ENCODE measurements around the gene PRKAB2.
"Not testable (repeated sequence)": the region's sequence is repeated elsewhere in the genome, so short reads cannot be mapped to it uniquely, and the experiment has no call there.

Gene PRKAB2

DNA sequence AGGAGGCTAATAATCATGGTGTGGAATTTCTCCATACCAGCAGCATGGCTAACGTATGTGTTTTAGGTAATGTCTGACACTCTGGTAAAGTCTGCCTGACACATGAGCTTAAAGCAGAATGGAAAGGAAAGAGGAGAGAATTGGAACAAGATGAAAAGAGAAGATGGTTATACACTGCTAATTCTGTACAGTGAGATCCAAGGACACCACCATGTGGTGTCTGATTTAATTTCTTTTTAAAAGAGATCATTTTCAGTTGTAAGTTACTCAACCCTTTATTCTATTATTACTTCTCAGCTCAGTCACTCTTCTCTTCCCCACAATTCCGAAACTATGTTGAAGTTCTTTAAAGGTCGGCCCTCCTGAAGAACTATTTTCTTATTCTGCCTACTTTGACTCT, 15.6 kb downstream of the PRKAB2 start:
- TF ChIP-seq ZFX (IDR thresholded peaks at IDR 0.05): no peak
- TF ChIP-seq, protein P1, sequence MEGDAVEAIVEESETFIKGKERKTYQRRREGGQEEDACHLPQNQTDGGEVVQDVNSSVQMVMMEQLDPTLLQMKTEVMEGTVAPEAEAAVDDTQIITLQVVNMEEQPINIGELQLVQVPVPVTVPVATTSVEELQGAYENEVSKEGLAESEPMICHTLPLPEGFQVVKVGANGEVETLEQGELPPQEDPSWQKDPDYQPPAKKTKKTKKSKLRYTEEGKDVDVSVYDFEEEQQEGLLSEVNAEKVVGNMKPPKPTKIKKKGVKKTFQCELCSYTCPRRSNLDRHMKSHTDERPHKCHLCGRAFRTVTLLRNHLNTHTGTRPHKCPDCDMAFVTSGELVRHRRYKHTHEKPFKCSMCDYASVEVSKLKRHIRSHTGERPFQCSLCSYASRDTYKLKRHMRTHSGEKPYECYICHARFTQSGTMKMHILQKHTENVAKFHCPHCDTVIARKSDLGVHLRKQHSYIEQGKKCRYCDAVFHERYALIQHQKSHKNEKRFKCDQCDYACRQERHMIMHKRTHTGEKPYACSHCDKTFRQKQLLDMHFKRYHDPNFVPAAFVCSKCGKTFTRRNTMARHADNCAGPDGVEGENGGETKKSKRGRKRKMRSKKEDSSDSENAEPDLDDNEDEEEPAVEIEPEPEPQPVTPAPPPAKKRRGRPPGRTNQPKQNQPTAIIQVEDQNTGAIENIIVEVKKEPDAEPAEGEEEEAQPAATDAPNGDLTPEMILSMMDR (conservative IDR thresholded peaks at IDR 0.05): no peak; the same call in 1 of the 2 replicates
- no peak overlapping the region for H3K27ac ChIP-seq

DNA sequence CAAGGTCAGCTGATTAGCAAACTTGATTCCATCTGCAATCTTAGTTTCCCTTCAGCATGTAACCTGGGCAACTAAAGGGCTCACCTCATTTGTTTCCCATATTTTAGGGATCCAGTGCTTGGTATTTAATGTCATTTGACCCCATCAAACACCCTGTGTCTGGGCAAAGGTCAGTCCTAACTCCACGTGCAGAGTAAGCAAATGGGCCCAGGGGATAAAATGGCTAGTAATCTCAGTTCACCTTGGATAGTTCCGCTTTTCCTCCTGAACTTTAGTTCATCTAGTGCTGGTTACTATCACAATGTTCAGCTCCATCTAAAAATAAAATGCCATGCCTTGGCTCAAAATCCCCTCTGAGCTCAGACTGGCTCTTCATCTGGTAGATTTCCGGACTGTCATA, 19.5 kb downstream of the PRKAB2 start:
- TF ChIP-seq, protein P1 (conservative IDR thresholded peaks at IDR 0.05): no peak
- no peak for TF ChIP-seq ZFX (IDR thresholded peaks at IDR 0.05)

DNA sequence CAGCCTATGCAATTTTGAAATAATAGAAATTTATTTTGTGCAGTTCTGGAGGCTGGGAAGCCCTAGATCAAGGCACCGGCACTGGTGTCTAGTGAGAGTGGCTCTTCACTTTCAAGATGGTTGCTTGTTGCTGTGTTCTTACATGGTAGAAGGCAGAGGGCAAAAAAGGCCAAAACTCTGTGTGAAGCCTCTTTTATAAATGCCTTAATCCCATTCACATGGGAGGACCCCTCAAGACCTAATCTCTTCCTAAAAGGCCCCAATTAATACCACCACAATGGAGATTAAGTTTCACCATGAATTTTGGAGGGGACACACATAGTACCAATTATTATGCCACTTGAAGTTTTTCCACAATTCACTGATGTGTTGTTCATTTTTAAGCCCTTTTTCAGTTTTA, 21.0 kb downstream of the PRKAB2 start:
- H3K27ac ChIP-seq: no peak overlapping the region
- TF ChIP-seq ZFX (IDR thresholded peaks at IDR 0.05): no peak
- TF ChIP-seq, protein P1 (conservative IDR thresholded peaks at IDR 0.05): no peak

More for the DNA sequence above, 19.5 kb downstream of the PRKAB2 start:
- H3K27ac ChIP-seq: no peak overlapping the region

DNA sequence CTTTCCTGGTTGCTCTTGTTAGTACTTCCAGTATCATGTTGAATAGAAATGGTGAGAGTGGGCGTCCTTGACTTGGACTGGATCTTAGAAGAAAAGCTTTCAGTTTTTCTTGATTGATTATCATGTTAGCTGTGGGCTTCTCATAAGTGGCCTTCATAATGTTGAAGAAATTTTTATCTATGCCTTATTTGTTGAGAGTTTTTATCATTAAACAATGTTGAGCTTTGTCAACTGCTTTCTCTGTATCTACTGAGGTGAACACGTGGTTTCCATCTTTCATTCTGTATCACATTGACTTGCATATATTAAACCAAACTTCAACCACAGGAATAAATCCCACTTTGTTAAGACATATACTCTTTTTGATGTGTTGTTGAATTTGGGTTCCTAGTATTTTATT, 29.4 kb downstream of the PRKAB2 start:
- H3K27ac ChIP-seq: no peak overlapping the region
- no peak for TF ChIP-seq ZFX (IDR thresholded peaks at IDR 0.05)
- TF ChIP-seq, protein P1 (conservative IDR thresholded peaks at IDR 0.05): no peak

DNA sequence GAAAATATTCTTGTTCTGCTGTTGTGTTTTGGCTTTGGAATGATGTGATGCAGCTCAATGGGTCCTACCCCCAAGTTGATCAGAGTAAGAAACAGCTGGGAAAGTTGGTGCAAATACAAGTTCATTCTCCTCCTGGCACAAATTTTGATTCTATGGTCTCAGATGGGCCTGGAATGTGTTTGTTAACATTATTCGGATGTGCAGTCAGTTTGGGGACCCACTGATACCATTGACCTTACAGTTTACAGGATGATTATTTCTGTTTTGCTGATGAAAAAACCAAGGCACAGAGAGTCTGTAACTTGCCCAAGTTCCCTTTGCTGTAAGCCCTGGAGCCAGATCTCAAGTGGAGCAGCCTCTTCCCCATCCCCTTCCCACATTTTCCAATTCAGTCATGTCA, 41.5 kb downstream of the PRKAB2 start:
- H3K27ac ChIP-seq: not testable (repeated sequence)

DNA sequence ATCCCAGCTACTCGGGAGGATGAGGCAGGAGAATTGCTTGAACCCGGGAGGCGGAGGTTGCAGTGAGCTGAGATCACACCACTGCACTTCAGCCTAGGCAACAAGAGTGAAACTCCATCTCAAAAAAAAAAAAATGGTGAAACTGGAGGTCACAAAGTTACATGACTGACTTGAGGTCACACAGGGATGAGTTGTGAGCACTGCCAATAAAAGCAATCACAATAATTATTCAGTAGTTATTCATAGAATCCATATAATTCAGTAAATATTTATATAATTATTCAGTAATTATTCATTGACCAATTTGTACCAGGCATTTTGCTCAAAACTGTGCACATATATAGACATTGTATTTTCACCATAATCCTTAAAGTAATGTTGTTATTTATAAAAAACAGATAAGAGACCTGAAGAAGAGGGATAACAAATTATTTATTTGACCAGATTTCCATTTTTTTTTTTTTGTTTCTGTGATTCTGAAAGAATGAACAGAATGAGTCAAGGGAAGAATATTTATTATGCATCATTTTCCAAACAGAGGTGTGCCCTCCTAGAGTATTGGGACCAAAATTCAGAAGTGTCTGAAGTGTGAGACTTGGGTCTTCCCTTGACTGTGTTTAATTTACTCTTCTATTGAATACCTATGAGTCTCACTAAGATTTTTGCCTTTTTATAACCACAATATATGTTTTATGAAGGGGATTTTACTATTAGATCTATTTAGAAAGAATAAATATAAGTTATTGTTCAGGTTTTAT, 43.0 kb downstream of the PRKAB2 start:
- TF ChIP-seq, protein P1 (conservative IDR thresholded peaks at IDR 0.05): no peak
- no peak for TF ChIP-seq ZFX (IDR thresholded peaks at IDR 0.05)
- H3K27ac ChIP-seq: no peak overlapping the region

DNA sequence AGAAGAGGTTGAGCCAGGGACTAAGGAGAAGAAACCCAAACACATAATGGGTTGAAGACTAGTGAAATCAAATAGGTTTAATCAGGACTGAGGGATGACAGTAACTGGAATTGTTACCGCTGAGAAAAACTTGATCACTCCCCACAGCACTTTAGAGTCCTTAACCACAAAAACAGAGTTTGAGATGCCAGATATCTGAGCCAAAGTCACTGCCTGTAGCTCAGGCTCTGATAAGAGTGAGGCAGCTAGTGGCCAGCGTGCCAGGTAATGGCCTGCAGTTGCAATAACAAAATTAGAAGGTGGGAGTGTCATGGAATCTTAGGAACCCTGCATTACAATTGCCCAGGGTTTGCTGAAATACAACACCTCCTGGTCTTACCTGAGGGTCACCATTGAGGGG, 48.0 kb downstream of the PRKAB2 start:
- TF ChIP-seq ZFX (IDR thresholded peaks at IDR 0.05): no peak
- TF ChIP-seq, protein P1 (conservative IDR thresholded peaks at IDR 0.05): no peak
- no peak overlapping the region for H3K27ac ChIP-seq

DNA sequence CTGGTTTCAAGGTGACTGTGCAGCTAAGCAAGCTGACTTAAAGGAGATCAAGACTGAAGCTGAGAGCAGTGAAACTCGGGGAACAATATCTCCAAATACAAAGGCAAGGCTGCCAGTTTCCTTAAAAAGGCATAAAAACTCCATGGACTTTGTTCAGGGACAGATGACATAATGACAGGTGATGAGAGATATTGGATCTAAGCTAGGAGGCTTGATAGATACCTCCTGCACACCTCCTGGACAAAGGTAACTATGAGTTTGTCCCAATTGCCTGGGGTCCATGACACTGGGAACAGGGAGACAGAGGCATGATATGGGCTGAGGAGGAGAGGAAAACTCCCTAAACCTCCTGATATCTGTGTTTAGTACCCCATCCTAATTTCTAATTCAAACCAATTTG, 55.2 kb downstream of the PRKAB2 start:
- TF ChIP-seq ZFX (IDR thresholded peaks at IDR 0.05): no peak
- TF ChIP-seq, protein P1 (conservative IDR thresholded peaks at IDR 0.05): no peak
- H3K27ac ChIP-seq: no peak overlapping the region
